B cell (primary cell): Measurements from ENCODE around the gene CHRM4. TPM values are rescaled to one million over a fixed set of nuclear protein-coding genes. Genes with fewer than 3 reads are reported as not detected.
"Not testable (repeated sequence)": the region's sequence is repeated elsewhere in the genome, so short reads cannot be mapped to it uniquely, and the experiment has no call there.

Experiments
- ATAC-seq: fragments of 200-7000 bp; cut with Tn5 transposase; one replicate; pipeline ENCODE4 v1.10.0; 2021; ENCODE audit warnings: low read depth, mild to moderate bottlenecking, moderate number of reproducible peaks, moderate library complexity
- CTCF ChIA-PET: fragments of 350-600 bp; sonication (Branson Sonifier 250); formaldehyde crosslinking; loops from one replicate; lab custom pipeline; 2021; ENCODE audit warnings: antibody characterized with exemption, inconsistent platforms; lab: Charles Lee
- POLR2A ChIA-PET: fragments of 350-600 bp; sonication (Branson Sonifier 250); formaldehyde crosslinking; loops from one replicate; lab custom pipeline; 2021; ENCODE audit warnings: antibody characterized with exemption; lab: Charles Lee
- DNase-seq: peaks from one replicate; pipeline ENCODE4 v3.0.0; 2013
- H2AFZ ChIP-seq: 2 replicates; pipeline ENCODE4 v1.6.1; 2012; ENCODE audit warnings: mild to moderate bottlenecking, low read depth, low read length; ENCODE audit not compliant: insufficient read depth, poor library complexity, severe bottlenecking
- H3K27ac ChIP-seq, 2 donors: 1 replicate in 1 of 2; 2 replicates in 1 of 2; pipeline ENCODE4 v1.5.1; 2012 to 2013; ENCODE audit warnings: low read length in 2 of 2, mild to moderate bottlenecking in 2 of 2, moderate library complexity in 1 of 2
- H3K27me3 ChIP-seq, 4 experiments: fragments of 200-600 bp in 1 of 4; sonication (generic) in 1 of 4; replicated peaks in 1 of 4; 1 replicate in 2 of 4; 2 replicates in 2 of 4; pipeline versions ENCODE4 v1.6.1 to v1.7.0; 2013 to 2016; ENCODE audit warnings: low read length in 3 of 4, mild to moderate bottlenecking in 2 of 4, mixed read lengths in 1 of 4, moderate library complexity in 1 of 4; ENCODE audit not compliant: insufficient read depth in 4 of 4, control insufficient read depth in 3 of 4; ENCODE audit errors: control extremely low read depth in 1 of 4
- H3K36me3 ChIP-seq, 2 experiments: replicated peaks in 1 of 2; 1 replicate in 1 of 2; 2 replicates in 1 of 2; pipeline versions ENCODE4 v1.6.1 to v1.7.1; 2013; ENCODE audit warnings: low read length in 1 of 2; ENCODE audit not compliant: insufficient read depth in 2 of 2, control insufficient read depth in 1 of 2; ENCODE audit errors: control extremely low read depth in 1 of 2, extremely low read depth in 1 of 2
- H3K4me1 ChIP-seq, 2 donors: fragments of 200-600 bp in 1 of 2; sonication (generic) in 1 of 2; 1 replicate in 1 of 2; 2 replicates in 1 of 2; pipeline versions ENCODE4 v1.5.1 to v1.6.1; 2013 to 2017; ENCODE audit warnings: low read length in 2 of 2; ENCODE audit not compliant: control insufficient read depth in 2 of 2, insufficient read depth in 2 of 2
- H3K4me2 ChIP-seq: replicated peaks from 2 replicates; pipeline ENCODE3; 2012; ENCODE audit warnings: mild to moderate bottlenecking, low read depth, low read length; ENCODE audit not compliant: poor library complexity, severe bottlenecking
- H3K4me3 ChIP-seq, 5 experiments: fragments of 200-600 bp in 1 of 5; sonication (generic) in 1 of 5; 1 replicate in 3 of 5; 2 replicates in 2 of 5; pipeline versions ENCODE4 v1.5.1 to v1.7.0; 2011 to 2016; ENCODE audit warnings: low read length in 4 of 5, mild to moderate bottlenecking in 4 of 5, low read depth in 2 of 5, control low read depth in 1 of 5, moderate library complexity in 1 of 5; ENCODE audit not compliant: insufficient read depth in 1 of 5; ENCODE audit errors: control extremely low read depth in 1 of 5, extremely low read depth in 1 of 5
- H3K79me2 ChIP-seq: fragments of 200-600 bp; sonication (generic); one replicate; pipeline ENCODE4 v1.6.0; 2016; ENCODE audit warnings: low read length; ENCODE audit not compliant: control insufficient read depth, insufficient read depth
- H3K9ac ChIP-seq: fragments of 200-600 bp; sonication (generic); 2 replicates; pipeline ENCODE4 v1.6.1; 2017; ENCODE audit warnings: mild to moderate bottlenecking, low read length, moderate library complexity
- H3K9me3 ChIP-seq, 3 donors: one replicate each; pipeline versions ENCODE4 v1.6.1 to v1.7.1; 2013; ENCODE audit warnings: low read length in 2 of 3; ENCODE audit not compliant: control insufficient read depth in 2 of 3, insufficient read depth in 1 of 3; ENCODE audit errors: control extremely low read depth in 1 of 3
- H4K20me1 ChIP-seq: 2 replicates; pipeline ENCODE4 v1.6.0; 2012; ENCODE audit warnings: mild to moderate bottlenecking, low read length; ENCODE audit not compliant: insufficient read depth, control insufficient read depth, poor library complexity, severe bottlenecking
- H3K27ac Mint-ChIP-seq: one replicate; pipeline ENCODE4 v1.8.0; 2021; ENCODE audit warnings: mixed read lengths
- H3K27me3 Mint-ChIP-seq: one replicate; pipeline ENCODE4 v1.8.0; 2021; ENCODE audit warnings: mixed read lengths
- H3K4me1 Mint-ChIP-seq: one replicate; pipeline ENCODE4 v1.8.0; 2021; ENCODE audit warnings: mixed read lengths
- H3K4me3 Mint-ChIP-seq: one replicate; pipeline ENCODE4 v1.8.0; 2021; ENCODE audit warnings: mixed read lengths
- H3K9me3 Mint-ChIP-seq: one replicate; pipeline ENCODE4 v1.8.0; 2022; ENCODE audit warnings: mixed read lengths; ENCODE audit not compliant: insufficient read depth
- CTCF ChIP-seq: fragments of 200-600 bp; IDR thresholded peaks from one replicate; pipeline ENCODE4 v1.8.0; 2022; ENCODE audit warnings: antibody characterized with exemption, mild to moderate bottlenecking
- EZH2 ChIP-seq: IDR thresholded peaks from 2 replicates; pipeline ENCODE4 v1.6.1; 2012; ENCODE audit warnings: borderline replicate concordance, low read depth, mild to moderate bottlenecking, moderate library complexity, low read length; ENCODE audit not compliant: insufficient read depth, poor library complexity, severe bottlenecking
- WGBS: methylation state at CpG from one replicate; pipeline ENCODE4 v1.1.5; 2013; ENCODE audit warnings: missing lambda C conversion rate; ENCODE audit not compliant: insufficient coverage; 5-methylcytosine and 5-hydroxymethylcytosine counted together
- intact Hi-C: fragments of 100-400 bp; cut with micrococcal nuclease; formaldehyde crosslinking; loops from one replicate; pipeline ENCODE4 v1.10.0; 2022
- polyA plus RNA-seq: library from polyadenylated mRNA; depleted of rRNA; stranded (reverse); fragments of >200 nt; gene quantifications from 2 replicates; pipeline ENCODE4 v1.2.3, GENCODE V29; 2012
- total RNA-seq, 2 donors: library from RNA; stranded (reverse); fragments of 120-200 nt in 1 of 2; gene quantifications; 1 replicate in 1 of 2; 2 replicates in 1 of 2; pipeline versions ENCODE4 v1.2.3 to v1.2.4, GENCODE V29; 2013 to 2022

CHRM4 gene
- total and polyA plus RNA-seq, 2 donors (not counting 1 experiment from before 2014, with no cell fraction given), result 0.49 to 1.4 TPM

DNA sequence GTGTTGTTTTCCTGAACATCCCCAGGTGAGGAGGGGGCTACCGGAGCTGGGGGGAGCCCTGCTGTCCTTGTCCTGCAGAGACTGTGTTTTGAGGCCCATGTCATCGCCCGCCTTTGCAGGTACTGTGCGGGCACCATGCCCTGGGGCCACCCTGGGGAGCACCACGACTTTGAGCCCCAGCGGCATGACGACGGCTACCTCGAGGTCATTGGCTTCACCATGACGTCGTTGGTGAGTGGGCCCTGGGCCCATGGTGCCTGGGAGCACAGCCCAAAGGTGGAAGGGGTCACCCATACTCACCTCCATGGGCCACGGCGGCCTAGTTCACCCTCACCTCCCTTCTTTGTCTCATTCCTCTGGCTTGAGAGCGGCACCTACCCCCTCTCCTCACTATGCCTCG is 16.8 kb downstream of the CHRM4 start:
- ChIA-PET CTCF (no interaction called here), POLR2A (no interaction called here)
- no peaks in the 10 kb centered on the region for H3K4me1 ChIP-seq
- H3K27me3 ChIP-seq, result no peaks in the 10 kb centered on the region
- H3K9me3 ChIP-seq, result peaks cover 0 to 6% (median 0%) of the 10 kb centered on the region in 3 donors
- no peak overlapping the region for H3K4me3 ChIP-seq
- 95% methylated on average over 15 of the region's 15 CpGs for WGBS
- Mint-ChIP-seq H3K4me3 (no peak overlapping the region), H3K27me3 (no peaks in the 10 kb centered on the region), H3K27ac (no peak overlapping the region), H3K9me3 (no peaks in the 10 kb centered on the region), H3K4me1 (peaks cover 5% of the 10 kb centered on the region)
- H4K20me1 ChIP-seq, result peaks cover 6% of the 10 kb centered on the region
- peaks cover 0 to 32% of the 10 kb centered on the region in 2 experiments for H3K36me3 ChIP-seq
- ATAC-seq (no peak), DNase-seq (no peak)
- H3K79me2 ChIP-seq, result peaks cover 4% of the 10 kb centered on the region
- H3K9ac ChIP-seq, result no peak overlapping the region
- no peak overlapping the region for H3K4me2 ChIP-seq
- H2AFZ ChIP-seq, result no peak overlapping the region
- intact Hi-C loops, result no loop called here
- TF ChIP-seq CTCF (no peak), EZH2 (no peak)
- no peak overlapping the region for H3K27ac ChIP-seq

- ChIA-PET CTCF (no interaction called here), POLR2A (no interaction called here)
- no peak overlapping the region for H3K4me3 Mint-ChIP-seq
- no peak overlapping the region for H3K27ac Mint-ChIP-seq
- no peaks in the 10 kb centered on the region for H3K27me3 ChIP-seq
- H2AFZ ChIP-seq, result no peak overlapping the region
- H3K4me1 Mint-ChIP-seq, result peaks cover 6% of the 10 kb centered on the region
- no peaks in the 10 kb centered on the region for H3K27me3 Mint-ChIP-seq
- DNase-seq (no peak), ATAC-seq (no peak)
- peaks cover 0 to 32% of the 10 kb centered on the region in 2 experiments for H3K36me3 ChIP-seq
- H3K9me3 ChIP-seq, result peaks cover 0 to 6% (median 0%) of the 10 kb centered on the region in 3 donors
- intact Hi-C loops, result no loop called here
- H4K20me1 ChIP-seq, result peaks cover 14% of the 10 kb centered on the region
- H3K79me2 ChIP-seq, result peaks cover 6% of the 10 kb centered on the region
- WGBS, result 98% methylated on average over 30 of the region's 30 CpGs
- H3K4me1 ChIP-seq, result no peaks in the 10 kb centered on the region
- no peak overlapping the region for H3K9ac ChIP-seq
- TF ChIP-seq EZH2 (no peak), CTCF (no peak)
- H3K27ac ChIP-seq, result no peak overlapping the region
- no peaks in the 10 kb centered on the region for H3K9me3 Mint-ChIP-seq
- no peak overlapping the region for H3K4me2 ChIP-seq
- H3K4me3 ChIP-seq, result no peak overlapping the region
These were observed 17.5 kb downstream of the CHRM4 start for GRCh38 chr11:46373787-46374740.

DNA sequence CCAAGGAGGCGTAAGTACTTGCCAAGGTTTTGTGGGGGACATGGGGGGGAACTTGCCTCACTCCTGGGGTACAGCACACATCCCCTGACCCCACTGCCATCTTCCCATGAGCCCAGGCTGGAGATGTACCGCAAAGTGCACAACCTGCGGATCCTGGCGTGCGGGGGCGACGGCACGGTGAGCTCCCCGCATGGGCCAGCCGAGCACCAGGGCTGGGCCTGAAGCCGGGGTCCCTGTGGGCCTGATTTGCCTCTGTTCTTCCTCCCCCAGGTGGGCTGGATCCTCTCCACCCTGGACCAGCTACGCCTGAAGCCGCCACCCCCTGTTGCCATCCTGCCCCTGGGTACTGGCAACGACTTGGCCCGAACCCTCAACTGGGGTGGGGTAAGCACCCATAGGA is 19.1 kb downstream of the CHRM4 start:
- H3K79me2 ChIP-seq, result not testable (repeated sequence)

More for the DNA sequence above, 19.1 kb downstream of the CHRM4 start:
- WGBS, result over 99% methylated on average over 14 of the region's 15 CpGs
- H3K27me3 ChIP-seq, CTCF ChIA-PET, DNase-seq, ATAC-seq, H3K4me2 ChIP-seq, H3K9ac ChIP-seq, POLR2A ChIA-PET, H3K4me3 Mint-ChIP-seq, intact Hi-C loops, H3K27me3 Mint-ChIP-seq, H3K4me3 ChIP-seq, H3K9me3 ChIP-seq, H3K9me3 Mint-ChIP-seq, H3K27ac ChIP-seq, H3K4me1 Mint-ChIP-seq, H3K4me1 ChIP-seq, H2AFZ ChIP-seq, H3K27ac Mint-ChIP-seq: not testable (repeated sequence)
- Histone ChIP-seq H4K20me1 (peaks cover 26% of the 10 kb centered on the region), H3K36me3 (peaks cover 0 to 37% of the 10 kb centered on the region in 2 experiments)
